WTC11 (cell line): ENCODE data around the gene KAZN.

Source experiments
- MXD4 ChIP-seq: fragments of 250-450 bp; sonication (Bioruptor Pico); IDR thresholded peaks from 2 replicates; pipeline ENCODE4 v1.8.0; 2021; ENCODE audit warnings: mild to moderate bottlenecking, moderate library complexity, borderline replicate concordance
- RELA ChIP-seq: sonication (generic); formaldehyde crosslinking; IDR thresholded peaks from 2 replicates; pipeline ENCODE4 v1.8.1; 2022; ENCODE audit warnings: missing genetic modification reagents, mild to moderate bottlenecking, borderline replicate concordance
- TF ChIP-seq, protein P1 (sequence below): sonication (generic); formaldehyde crosslinking; IDR thresholded peaks from 2 replicates; pipeline ENCODE4 v1.8.1; 2023; ENCODE audit warnings: mild to moderate bottlenecking, missing genetic modification reagents
- TF ChIP-seq, protein P2 (sequence below): fragments of 200-600 bp; IDR thresholded peaks from 2 replicates; pipeline ENCODE4 v1.8.0; 2022; ENCODE audit warnings: antibody characterized with exemption
- TF ChIP-seq, protein P3 (sequence below): sonication (generic); formaldehyde crosslinking; IDR thresholded peaks from 2 replicates; pipeline ENCODE4 v1.8.0; 2022; ENCODE audit warnings: mild to moderate bottlenecking, missing genetic modification reagents
- TF ChIP-seq, protein P4 (sequence below): sonication (generic); formaldehyde crosslinking; IDR thresholded peaks from 2 replicates; pipeline ENCODE4 v1.8.1; 2023; ENCODE audit warnings: mild to moderate bottlenecking, missing genetic modification reagents, borderline replicate concordance

DNA sequence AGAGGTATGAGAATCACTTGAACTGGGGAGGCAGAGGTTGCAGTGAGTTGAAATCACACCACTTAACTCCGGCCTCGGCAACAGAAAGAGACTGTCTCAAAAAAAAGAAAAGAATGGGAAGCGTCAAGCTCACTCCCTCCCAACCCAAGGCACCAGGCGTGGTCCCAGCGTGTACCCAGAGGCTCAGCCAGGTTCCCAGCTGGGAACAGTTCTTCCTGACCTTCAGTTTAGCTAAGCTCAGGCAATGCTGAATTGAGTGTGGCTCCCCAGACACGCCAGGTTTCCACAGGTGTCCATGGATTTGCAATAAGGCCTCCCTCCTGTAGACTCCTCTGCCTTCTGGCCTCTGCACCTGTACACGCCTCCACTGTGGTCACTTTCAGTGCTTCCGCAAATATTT is 414.3 kb downstream of the KAZN start:
- TF ChIP-seq, protein P1, sequence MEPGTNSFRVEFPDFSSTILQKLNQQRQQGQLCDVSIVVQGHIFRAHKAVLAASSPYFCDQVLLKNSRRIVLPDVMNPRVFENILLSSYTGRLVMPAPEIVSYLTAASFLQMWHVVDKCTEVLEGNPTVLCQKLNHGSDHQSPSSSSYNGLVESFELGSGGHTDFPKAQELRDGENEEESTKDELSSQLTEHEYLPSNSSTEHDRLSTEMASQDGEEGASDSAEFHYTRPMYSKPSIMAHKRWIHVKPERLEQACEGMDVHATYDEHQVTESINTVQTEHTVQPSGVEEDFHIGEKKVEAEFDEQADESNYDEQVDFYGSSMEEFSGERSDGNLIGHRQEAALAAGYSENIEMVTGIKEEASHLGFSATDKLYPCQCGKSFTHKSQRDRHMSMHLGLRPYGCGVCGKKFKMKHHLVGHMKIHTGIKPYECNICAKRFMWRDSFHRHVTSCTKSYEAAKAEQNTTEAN, result no peak
- TF ChIP-seq MXD4, result no peak
- TF ChIP-seq, protein P2, sequence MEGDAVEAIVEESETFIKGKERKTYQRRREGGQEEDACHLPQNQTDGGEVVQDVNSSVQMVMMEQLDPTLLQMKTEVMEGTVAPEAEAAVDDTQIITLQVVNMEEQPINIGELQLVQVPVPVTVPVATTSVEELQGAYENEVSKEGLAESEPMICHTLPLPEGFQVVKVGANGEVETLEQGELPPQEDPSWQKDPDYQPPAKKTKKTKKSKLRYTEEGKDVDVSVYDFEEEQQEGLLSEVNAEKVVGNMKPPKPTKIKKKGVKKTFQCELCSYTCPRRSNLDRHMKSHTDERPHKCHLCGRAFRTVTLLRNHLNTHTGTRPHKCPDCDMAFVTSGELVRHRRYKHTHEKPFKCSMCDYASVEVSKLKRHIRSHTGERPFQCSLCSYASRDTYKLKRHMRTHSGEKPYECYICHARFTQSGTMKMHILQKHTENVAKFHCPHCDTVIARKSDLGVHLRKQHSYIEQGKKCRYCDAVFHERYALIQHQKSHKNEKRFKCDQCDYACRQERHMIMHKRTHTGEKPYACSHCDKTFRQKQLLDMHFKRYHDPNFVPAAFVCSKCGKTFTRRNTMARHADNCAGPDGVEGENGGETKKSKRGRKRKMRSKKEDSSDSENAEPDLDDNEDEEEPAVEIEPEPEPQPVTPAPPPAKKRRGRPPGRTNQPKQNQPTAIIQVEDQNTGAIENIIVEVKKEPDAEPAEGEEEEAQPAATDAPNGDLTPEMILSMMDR, result no peak
- TF ChIP-seq, protein P3, sequence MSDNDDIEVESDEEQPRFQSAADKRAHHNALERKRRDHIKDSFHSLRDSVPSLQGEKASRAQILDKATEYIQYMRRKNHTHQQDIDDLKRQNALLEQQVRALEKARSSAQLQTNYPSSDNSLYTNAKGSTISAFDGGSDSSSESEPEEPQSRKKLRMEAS (CRISPR knock-in tag), result no peak
- TF ChIP-seq, protein P4, sequence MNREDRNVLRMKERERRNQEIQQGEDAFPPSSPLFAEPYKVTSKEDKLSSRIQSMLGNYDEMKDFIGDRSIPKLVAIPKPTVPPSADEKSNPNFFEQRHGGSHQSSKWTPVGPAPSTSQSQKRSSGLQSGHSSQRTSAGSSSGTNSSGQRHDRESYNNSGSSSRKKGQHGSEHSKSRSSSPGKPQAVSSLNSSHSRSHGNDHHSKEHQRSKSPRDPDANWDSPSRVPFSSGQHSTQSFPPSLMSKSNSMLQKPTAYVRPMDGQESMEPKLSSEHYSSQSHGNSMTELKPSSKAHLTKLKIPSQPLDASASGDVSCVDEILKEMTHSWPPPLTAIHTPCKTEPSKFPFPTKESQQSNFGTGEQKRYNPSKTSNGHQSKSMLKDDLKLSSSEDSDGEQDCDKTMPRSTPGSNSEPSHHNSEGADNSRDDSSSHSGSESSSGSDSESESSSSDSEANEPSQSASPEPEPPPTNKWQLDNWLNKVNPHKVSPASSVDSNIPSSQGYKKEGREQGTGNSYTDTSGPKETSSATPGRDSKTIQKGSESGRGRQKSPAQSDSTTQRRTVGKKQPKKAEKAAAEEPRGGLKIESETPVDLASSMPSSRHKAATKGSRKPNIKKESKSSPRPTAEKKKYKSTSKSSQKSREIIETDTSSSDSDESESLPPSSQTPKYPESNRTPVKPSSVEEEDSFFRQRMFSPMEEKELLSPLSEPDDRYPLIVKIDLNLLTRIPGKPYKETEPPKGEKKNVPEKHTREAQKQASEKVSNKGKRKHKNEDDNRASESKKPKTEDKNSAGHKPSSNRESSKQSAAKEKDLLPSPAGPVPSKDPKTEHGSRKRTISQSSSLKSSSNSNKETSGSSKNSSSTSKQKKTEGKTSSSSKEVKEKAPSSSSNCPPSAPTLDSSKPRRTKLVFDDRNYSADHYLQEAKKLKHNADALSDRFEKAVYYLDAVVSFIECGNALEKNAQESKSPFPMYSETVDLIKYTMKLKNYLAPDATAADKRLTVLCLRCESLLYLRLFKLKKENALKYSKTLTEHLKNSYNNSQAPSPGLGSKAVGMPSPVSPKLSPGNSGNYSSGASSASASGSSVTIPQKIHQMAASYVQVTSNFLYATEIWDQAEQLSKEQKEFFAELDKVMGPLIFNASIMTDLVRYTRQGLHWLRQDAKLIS, result no peak
- no peak for TF ChIP-seq RELA (CRISPR knock-in tag)
